ENCODE measurements around the gene MARS1.

DNA sequence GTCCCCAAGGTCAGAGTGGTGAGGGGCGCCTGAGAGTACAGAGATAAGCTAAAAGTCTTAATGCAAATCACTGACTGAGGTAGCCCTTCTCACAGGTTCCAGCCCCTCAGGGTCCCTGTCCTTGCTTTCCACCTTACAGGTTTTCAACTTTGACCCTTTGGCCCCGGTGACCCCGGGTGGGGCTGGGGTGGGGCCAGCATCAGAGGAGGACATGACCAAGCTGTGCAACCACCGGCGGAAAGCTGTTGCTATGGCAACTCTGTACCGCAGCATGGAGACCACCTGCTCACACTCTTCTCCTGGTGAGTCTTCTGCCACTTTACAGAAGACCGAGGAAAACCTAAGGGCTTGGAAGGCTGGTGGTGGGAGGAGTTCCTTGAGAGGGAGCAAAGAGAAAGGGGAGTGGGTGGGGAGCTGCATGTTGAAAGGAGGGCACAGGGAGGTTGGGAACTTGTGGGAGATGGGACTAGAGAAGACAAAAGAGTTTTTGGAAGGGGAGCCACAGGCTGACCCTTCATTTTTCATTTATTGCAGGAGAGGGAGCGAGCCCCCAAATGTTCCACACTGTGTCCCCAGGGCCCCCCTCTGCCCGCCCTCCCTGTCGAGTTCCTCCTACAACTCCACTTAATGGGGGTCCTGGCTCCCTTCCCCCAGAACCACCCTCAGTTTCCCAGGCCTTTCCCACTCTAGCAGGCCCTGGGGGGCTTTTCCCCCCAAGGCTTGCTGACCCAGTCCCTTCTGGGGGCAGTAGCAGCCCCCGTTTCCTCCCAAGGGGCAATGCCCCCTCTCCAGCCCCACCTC is 37.1 kb downstream of the MARS1 start:
- no peak for TF ChIP-seq POLR2A (IDR thresholded peaks at IDR 0.05)
- TF ChIP-seq, protein P1, sequence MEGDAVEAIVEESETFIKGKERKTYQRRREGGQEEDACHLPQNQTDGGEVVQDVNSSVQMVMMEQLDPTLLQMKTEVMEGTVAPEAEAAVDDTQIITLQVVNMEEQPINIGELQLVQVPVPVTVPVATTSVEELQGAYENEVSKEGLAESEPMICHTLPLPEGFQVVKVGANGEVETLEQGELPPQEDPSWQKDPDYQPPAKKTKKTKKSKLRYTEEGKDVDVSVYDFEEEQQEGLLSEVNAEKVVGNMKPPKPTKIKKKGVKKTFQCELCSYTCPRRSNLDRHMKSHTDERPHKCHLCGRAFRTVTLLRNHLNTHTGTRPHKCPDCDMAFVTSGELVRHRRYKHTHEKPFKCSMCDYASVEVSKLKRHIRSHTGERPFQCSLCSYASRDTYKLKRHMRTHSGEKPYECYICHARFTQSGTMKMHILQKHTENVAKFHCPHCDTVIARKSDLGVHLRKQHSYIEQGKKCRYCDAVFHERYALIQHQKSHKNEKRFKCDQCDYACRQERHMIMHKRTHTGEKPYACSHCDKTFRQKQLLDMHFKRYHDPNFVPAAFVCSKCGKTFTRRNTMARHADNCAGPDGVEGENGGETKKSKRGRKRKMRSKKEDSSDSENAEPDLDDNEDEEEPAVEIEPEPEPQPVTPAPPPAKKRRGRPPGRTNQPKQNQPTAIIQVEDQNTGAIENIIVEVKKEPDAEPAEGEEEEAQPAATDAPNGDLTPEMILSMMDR (IDR thresholded peaks at IDR 0.05 in 4 of 5, conservative IDR thresholded peaks at IDR 0.05 in 1 of 5) = no peak

All from gastrocnemius medialis (tissue), 4 donors.